NB4 (cell line): ENCODE results near the gene CISD1.
A peak's percentile ranks its signal among the peaks of the same experiment; 100 is the strongest.
"Not testable (repeated sequence)": the region's sequence is repeated elsewhere in the genome, so short reads cannot be mapped to it uniquely, and the experiment has no call there.

Source experiments
- DNase-seq: peaks from one replicate; pipeline ENCODE4 v3.0.0; 2010; ENCODE audit warnings: low read depth
- H3K4me3 ChIP-seq: one replicate; pipeline ENCODE4 v1.5.1; 2011; ENCODE audit warnings: mild to moderate bottlenecking, low read depth, low read length, moderate library complexity
- CTCF ChIP-seq: IDR thresholded peaks from one replicate; pipeline ENCODE4 v1.5.1; 2012; ENCODE audit warnings: low read depth, low read length
- MAX ChIP-seq: IDR thresholded peaks from 2 replicates; pipeline ENCODE4 v1.6.1; 2011; ENCODE audit warnings: low read depth, low read length
- MYC ChIP-seq: IDR thresholded peaks from 2 replicates; pipeline ENCODE4 v1.6.1; 2011; ENCODE audit warnings: low read depth, low read length
- POLR2A ChIP-seq: IDR thresholded peaks from 2 replicates; pipeline ENCODE4 v1.6.1; 2011; ENCODE audit warnings: mild to moderate bottlenecking; ENCODE audit not compliant: insufficient read length; ENCODE audit errors: extremely low read depth

The CISD1 gene

DNA sequence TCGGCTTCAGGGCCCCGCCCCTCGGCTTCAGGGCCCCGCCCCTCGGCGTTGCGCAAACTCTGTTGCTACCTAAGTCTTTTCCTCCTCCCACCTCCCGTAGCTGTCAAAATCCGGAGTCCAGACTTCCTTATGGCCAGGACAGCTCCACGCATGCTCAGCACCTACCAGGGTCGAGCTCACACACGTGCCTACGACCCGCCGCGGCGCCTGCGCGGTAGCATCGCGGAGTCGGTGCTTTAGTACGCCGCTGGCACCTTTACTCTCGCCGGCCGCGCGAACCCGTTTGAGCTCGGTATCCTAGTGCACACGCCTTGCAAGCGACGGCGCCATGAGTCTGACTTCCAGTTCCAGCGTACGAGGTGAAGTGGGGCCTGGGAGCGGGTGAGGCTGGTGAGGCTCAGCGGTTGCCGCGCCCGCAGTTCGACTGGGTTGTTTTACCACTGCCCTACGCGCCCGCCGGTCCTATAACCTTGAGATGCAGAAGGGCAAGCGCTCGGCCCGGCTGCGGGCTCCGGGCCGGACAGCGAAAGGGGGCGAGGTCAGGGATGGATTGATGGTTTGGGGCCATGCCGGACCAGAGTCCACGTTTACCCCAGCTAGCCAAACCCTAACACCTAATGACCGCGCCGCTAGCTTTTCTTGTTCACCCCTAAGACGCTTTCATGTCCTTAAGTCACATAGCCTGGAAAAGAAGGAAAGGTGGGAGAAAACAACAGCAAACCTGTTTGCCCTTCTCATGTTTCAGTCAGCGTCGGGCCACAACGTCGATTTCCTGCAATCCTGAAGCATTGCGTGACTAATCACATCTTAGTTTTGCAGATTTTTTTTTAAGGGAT lies at the start of gene CISD1:
Gene CISD1 (plus strand): TSS at position 217 of the 836 bp plus-strand sequence. CDS start 112 bp downstream, at position 329.
- TF ChIP-seq POLR2A (peak; percentile 94), MAX (peak; percentile 98), MYC (peak; percentile 85), CTCF (no peak)
- H3K4me3 ChIP-seq = peak within 1 kb of the TSS; percentile 93
- DNase-seq = peak; percentile 100

- TF ChIP-seq MYC = no peak
- no peak for TF ChIP-seq MAX
- no peak for TF ChIP-seq POLR2A
- TF ChIP-seq CTCF = no peak
- H3K4me3 ChIP-seq = no peak overlapping the region
- DNase-seq = no peak
These were observed 49.1 kb upstream of the CISD1 start for GRCh38 chr10:58219875-58220274.

GRCh38 chr10:58220769-58221451 lies 48.1 kb upstream of the CISD1 start:
- no peak for TF ChIP-seq MAX
- TF ChIP-seq CTCF = no peak
- TF ChIP-seq MYC = no peak
- no peak for TF ChIP-seq POLR2A
- no peak for DNase-seq
- H3K4me3 ChIP-seq = no peak overlapping the region

DNA sequence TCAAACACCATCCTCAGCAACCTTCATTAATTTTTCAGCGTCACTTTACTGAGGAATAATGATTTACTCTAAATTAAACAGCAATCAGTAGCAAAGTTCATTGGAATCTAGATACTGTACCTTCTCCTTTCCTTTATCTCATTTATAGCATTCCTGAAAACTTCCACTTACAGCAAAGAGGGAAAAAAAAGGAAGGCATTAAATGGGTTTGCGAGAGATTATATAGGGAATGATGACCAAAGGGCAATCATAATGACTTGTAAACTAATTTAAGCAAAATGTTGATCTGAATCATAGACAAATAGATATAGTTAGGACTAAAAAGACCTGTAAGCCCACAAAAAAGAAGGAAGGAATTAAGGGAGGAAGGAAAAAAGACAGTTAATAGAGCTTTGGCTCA lies 43.3 kb upstream of the CISD1 start:
- TF ChIP-seq MYC = no peak
- no peak for TF ChIP-seq POLR2A
- TF ChIP-seq CTCF = no peak
- TF ChIP-seq MAX = no peak
- H3K4me3 ChIP-seq = no peak overlapping the region
- no peak for DNase-seq

- DNase-seq, H3K4me3 ChIP-seq: not testable (repeated sequence)
These were observed 39.1 kb upstream of the CISD1 start for GRCh38 chr10:58229856-58230255.

GRCh38 chr10:58237014-58237834 lies 31.7 kb upstream of the CISD1 start:
- DNase-seq = no peak
- TF ChIP-seq MYC = no peak
- no peak for TF ChIP-seq POLR2A
- TF ChIP-seq MAX = no peak
- no peak for TF ChIP-seq CTCF
- no peak overlapping the region for H3K4me3 ChIP-seq
